ENCODE data around the gene SELP. TPM values are rescaled to one million over a fixed set of nuclear protein-coding genes. Genes with fewer than 3 reads are reported as not detected.
"Not testable (repeated sequence)": the region's sequence is repeated elsewhere in the genome, so short reads cannot be mapped to it uniquely, and the experiment has no call there.

SELP gene
- total RNA-seq, 2 donors from 2014 or later: not detected

DNA sequence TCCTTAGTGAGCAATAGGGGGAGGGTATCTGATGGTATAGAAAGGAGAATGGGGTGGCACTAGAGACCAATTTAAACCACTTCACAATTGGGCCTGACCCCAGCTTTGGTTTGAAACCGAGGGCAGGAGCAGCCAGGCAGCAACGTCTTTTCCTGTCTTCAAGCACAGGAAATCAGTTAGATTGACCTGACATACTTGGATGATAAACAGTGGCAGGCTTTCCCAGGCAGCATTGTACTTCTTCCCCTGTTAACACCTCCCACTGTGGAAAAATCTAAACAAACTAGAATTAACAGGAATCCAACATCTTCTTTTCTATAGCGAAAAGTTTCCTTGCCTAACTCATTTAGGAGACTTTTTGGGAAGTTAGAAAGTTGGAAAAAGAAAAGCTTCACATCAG, 40.9 kb upstream of the SELP start:
- WGBS, 2 experiments (ENCODE audit: insufficient coverage in 1 of 2, insufficient read length in 1 of 2): 74 to 76% methylated on average over 2 to 3 of the region's 3 CpGs
- no peak overlapping the region for H3K9ac ChIP-seq (ENCODE audit: extremely low read depth, low read length, poor library complexity, severe bottlenecking)
- no peak for DNase-seq
- Mint-ChIP-seq H3K4me1 (peaks cover 9% of the 10 kb centered on the region), H3K9me3 (peaks cover 14% of the 10 kb centered on the region), H3K4me3 (no peak overlapping the region), H3K36me3 (ENCODE audit: low read depth) (no peaks in the 10 kb centered on the region), H3K27me3 (ENCODE audit: insufficient read depth) (no peaks in the 10 kb centered on the region), H3K27ac (no peak overlapping the region)
- H3K9me3 ChIP-seq (ENCODE audit: control insufficient read depth, low read length): peaks cover 8% of the 10 kb centered on the region
- no peak overlapping the region for H3K4me3 ChIP-seq (ENCODE audit: low read length)
- no peaks in the 10 kb centered on the region for H3K36me3 ChIP-seq (ENCODE audit: control insufficient read depth, insufficient read depth, low read length)
- H3K27me3 ChIP-seq (ENCODE audit: control insufficient read depth, insufficient read depth, low read length, poor library complexity, severe bottlenecking): no peaks in the 10 kb centered on the region
- H3K27ac ChIP-seq (ENCODE audit: low read depth, low read length): no peak overlapping the region
- TF ChIP-seq, protein P1, sequence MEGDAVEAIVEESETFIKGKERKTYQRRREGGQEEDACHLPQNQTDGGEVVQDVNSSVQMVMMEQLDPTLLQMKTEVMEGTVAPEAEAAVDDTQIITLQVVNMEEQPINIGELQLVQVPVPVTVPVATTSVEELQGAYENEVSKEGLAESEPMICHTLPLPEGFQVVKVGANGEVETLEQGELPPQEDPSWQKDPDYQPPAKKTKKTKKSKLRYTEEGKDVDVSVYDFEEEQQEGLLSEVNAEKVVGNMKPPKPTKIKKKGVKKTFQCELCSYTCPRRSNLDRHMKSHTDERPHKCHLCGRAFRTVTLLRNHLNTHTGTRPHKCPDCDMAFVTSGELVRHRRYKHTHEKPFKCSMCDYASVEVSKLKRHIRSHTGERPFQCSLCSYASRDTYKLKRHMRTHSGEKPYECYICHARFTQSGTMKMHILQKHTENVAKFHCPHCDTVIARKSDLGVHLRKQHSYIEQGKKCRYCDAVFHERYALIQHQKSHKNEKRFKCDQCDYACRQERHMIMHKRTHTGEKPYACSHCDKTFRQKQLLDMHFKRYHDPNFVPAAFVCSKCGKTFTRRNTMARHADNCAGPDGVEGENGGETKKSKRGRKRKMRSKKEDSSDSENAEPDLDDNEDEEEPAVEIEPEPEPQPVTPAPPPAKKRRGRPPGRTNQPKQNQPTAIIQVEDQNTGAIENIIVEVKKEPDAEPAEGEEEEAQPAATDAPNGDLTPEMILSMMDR (conservative IDR thresholded peaks at IDR 0.05): no peak
- no peaks in the 10 kb centered on the region for H3K4me1 ChIP-seq (ENCODE audit: control insufficient read depth, insufficient read depth, low read length)

DNA sequence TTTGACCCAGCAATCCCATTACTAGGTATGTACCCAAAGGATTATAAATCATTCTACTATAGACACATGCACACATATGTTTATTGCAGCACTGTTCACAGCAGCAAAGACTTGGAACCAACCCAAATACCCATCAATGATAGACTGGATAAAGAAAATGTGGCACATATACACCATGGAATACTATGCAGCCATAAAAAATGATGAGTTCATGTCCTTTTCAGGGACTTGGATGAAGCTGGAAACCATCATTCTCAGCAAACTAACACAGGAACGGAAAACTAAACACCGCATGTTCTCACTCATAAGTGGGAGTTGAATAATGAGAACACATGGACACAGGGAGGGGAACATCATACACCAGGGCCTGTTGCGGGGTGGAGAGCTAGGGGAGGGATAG, 40.3 kb upstream of the SELP start:
- not testable (repeated sequence) for H3K4me1 Mint-ChIP-seq; H3K27me3 ChIP-seq (ENCODE audit: control insufficient read depth, insufficient read depth, low read length, poor library complexity, severe bottlenecking); H3K9ac ChIP-seq (ENCODE audit: extremely low read depth, low read length, poor library complexity, severe bottlenecking); H3K27ac Mint-ChIP-seq; H3K27ac ChIP-seq (ENCODE audit: low read depth, low read length); H3K4me3 Mint-ChIP-seq; H3K27me3 Mint-ChIP-seq (ENCODE audit: insufficient read depth); H3K4me3 ChIP-seq (ENCODE audit: low read length); H3K36me3 Mint-ChIP-seq (ENCODE audit: low read depth); H3K36me3 ChIP-seq (ENCODE audit: control insufficient read depth, insufficient read depth, low read length); H3K9me3 ChIP-seq (ENCODE audit: control insufficient read depth, low read length); DNase-seq; H3K4me1 ChIP-seq (ENCODE audit: control insufficient read depth, insufficient read depth, low read length)
- WGBS, 2 experiments (ENCODE audit: insufficient coverage in 1 of 2, insufficient read length in 1 of 2): 100% methylated on average over 1 of the region's 3 CpGs; no CpG with 5 or more reads in 1 of the 2 experiments
- H3K9me3 Mint-ChIP-seq: peaks cover 14% of the 10 kb centered on the region

DNA sequence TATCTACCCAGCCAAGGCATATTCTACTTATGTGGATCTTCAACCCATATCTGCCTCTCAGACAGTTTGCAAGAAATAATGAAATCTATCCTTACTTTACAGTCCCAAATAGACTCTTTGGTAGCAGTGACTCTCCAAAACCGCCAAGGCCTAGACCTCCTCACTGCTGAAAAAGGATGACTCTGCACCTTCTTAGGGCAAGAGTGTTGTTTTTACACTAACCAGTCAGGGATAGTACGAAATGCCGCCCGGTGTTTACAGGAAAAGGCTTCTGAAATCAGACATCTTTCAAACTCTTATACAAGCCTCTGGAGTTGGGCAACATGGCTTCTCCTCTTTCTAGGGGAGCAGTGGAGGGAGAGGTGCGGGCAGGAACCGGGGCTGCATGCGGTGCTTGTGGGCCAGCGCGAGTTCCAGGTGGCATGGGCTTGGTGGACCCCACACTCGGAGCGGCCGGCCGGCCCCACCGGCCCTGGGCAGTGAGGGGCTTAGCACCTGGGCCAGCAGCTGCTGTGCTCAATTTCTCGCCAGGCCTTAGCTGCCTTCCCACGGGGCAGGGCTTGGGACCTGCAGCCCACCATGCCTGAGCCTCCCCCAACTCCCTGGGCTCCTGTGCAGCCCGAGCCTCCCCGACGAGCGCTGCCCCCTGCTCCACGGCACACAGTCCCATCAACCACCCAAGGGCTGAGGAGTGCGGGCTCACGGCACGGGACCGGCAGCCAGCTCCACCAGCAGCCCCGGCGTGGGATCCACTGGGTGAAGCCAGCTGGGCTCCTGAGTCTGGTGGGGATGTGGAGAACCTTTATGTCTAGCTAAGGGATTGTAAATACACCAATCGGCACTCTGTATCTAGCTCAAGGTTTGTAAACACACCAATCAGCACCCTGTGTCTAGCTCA, 38.0 kb upstream of the SELP start:
- not testable (repeated sequence) for H3K4me1 Mint-ChIP-seq; H3K27me3 Mint-ChIP-seq (ENCODE audit: insufficient read depth); H3K27ac Mint-ChIP-seq; H3K27me3 ChIP-seq (ENCODE audit: control insufficient read depth, insufficient read depth, low read length, poor library complexity, severe bottlenecking); H3K27ac ChIP-seq (ENCODE audit: low read depth, low read length); H3K4me1 ChIP-seq (ENCODE audit: control insufficient read depth, insufficient read depth, low read length); H3K36me3 ChIP-seq (ENCODE audit: control insufficient read depth, insufficient read depth, low read length); H3K9ac ChIP-seq (ENCODE audit: extremely low read depth, low read length, poor library complexity, severe bottlenecking); H3K36me3 Mint-ChIP-seq (ENCODE audit: low read depth); H3K4me3 ChIP-seq (ENCODE audit: low read length); H3K9me3 ChIP-seq (ENCODE audit: control insufficient read depth, low read length); DNase-seq; H3K4me3 Mint-ChIP-seq
- H3K9me3 Mint-ChIP-seq: peaks cover 11% of the 10 kb centered on the region
- 86 to 88% methylated on average over 4 to 24 of the region's 28 CpGs for WGBS, 2 experiments (ENCODE audit: insufficient coverage in 1 of 2, insufficient read length in 1 of 2)

DNA sequence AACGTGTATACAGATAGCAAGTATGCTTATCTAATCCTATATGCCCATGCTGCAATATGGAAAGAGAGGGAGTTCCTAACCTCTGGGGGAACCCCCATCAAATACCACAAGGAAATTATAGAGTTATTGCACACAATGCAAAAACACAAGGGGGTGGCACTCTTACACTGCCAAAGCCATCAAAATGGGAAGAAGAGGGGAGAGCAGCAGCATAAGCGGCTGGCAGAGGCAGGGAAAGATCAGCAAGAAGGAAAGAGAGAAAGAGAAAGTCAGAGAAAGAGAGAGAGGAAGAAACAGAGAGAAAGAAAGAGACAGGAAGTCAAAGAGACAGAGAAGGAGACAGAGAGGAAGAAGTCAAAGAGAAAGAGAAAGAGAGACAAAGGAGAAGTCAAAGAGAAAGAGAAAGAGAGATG, 37.3 kb upstream of the SELP start:
- not testable (repeated sequence) for H3K9me3 ChIP-seq (ENCODE audit: control insufficient read depth, low read length); H3K27ac ChIP-seq (ENCODE audit: low read depth, low read length); H3K27me3 ChIP-seq (ENCODE audit: control insufficient read depth, insufficient read depth, low read length, poor library complexity, severe bottlenecking); H3K27me3 Mint-ChIP-seq (ENCODE audit: insufficient read depth); H3K4me3 ChIP-seq (ENCODE audit: low read length); H3K4me3 Mint-ChIP-seq; H3K9ac ChIP-seq (ENCODE audit: extremely low read depth, low read length, poor library complexity, severe bottlenecking); H3K4me1 ChIP-seq (ENCODE audit: control insufficient read depth, insufficient read depth, low read length); H3K36me3 Mint-ChIP-seq (ENCODE audit: low read depth); H3K4me1 Mint-ChIP-seq; H3K27ac Mint-ChIP-seq; H3K36me3 ChIP-seq (ENCODE audit: control insufficient read depth, insufficient read depth, low read length); DNase-seq
- 100% methylated on average over 1 of the region's 2 CpGs for WGBS, 2 experiments (ENCODE audit: insufficient coverage in 1 of 2, insufficient read length in 1 of 2)
- H3K9me3 Mint-ChIP-seq: peaks cover 11% of the 10 kb centered on the region

- not testable (repeated sequence) for H3K27me3 Mint-ChIP-seq (ENCODE audit: insufficient read depth); H3K9me3 ChIP-seq (ENCODE audit: control insufficient read depth, low read length); H3K27ac ChIP-seq (ENCODE audit: low read depth, low read length); H3K9ac ChIP-seq (ENCODE audit: extremely low read depth, low read length, poor library complexity, severe bottlenecking); H3K4me3 ChIP-seq (ENCODE audit: low read length); H3K4me3 Mint-ChIP-seq; H3K4me1 ChIP-seq (ENCODE audit: control insufficient read depth, insufficient read depth, low read length); H3K36me3 ChIP-seq (ENCODE audit: control insufficient read depth, insufficient read depth, low read length); H3K4me1 Mint-ChIP-seq; H3K27ac Mint-ChIP-seq; H3K36me3 Mint-ChIP-seq (ENCODE audit: low read depth); H3K27me3 ChIP-seq (ENCODE audit: control insufficient read depth, insufficient read depth, low read length, poor library complexity, severe bottlenecking)
- peaks cover 24% of the 10 kb centered on the region for H3K9me3 Mint-ChIP-seq
- WGBS, 2 experiments (ENCODE audit: insufficient coverage in 1 of 2, insufficient read length in 1 of 2): 80% methylated on average over 8 of the region's 8 CpGs; no CpG with 5 or more reads in 1 of the 2 experiments
- DNase-seq: peak; percentile 63
Measured at GRCh38 chr1:169662680-169663079, 32.8 kb upstream of the SELP start.

DNA sequence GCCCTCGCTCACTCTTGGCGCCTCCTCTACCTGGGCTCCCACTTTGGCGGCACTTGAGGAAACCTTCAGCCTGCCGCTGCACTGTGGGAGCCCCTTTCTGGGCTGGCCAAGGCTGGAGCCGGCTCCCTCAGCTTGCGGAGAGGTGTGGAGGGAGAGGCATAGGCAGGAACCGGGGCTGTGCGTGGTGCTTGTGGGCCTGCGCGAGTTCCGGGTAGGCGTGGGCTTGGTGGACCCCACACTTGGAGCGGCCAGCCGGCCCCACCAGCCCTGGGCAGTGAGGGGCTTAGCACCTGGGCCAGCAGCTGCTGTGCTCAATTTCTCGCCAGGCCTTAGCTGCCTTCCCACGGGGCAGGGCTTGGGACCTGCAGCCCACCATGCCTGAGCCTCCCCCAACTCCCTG, 31.1 kb upstream of the SELP start:
- H3K27me3 Mint-ChIP-seq (ENCODE audit: insufficient read depth); H3K36me3 Mint-ChIP-seq (ENCODE audit: low read depth); H3K4me1 Mint-ChIP-seq; H3K4me3 Mint-ChIP-seq; H3K4me1 ChIP-seq (ENCODE audit: control insufficient read depth, insufficient read depth, low read length); H3K27ac ChIP-seq (ENCODE audit: low read depth, low read length); H3K27me3 ChIP-seq (ENCODE audit: control insufficient read depth, insufficient read depth, low read length, poor library complexity, severe bottlenecking); H3K9me3 ChIP-seq (ENCODE audit: control insufficient read depth, low read length); DNase-seq; H3K4me3 ChIP-seq (ENCODE audit: low read length); H3K27ac Mint-ChIP-seq; H3K36me3 ChIP-seq (ENCODE audit: control insufficient read depth, insufficient read depth, low read length); H3K9ac ChIP-seq (ENCODE audit: extremely low read depth, low read length, poor library complexity, severe bottlenecking): not testable (repeated sequence)
- peaks cover 22% of the 10 kb centered on the region for H3K9me3 Mint-ChIP-seq
- WGBS, 2 experiments (ENCODE audit: insufficient coverage in 1 of 2, insufficient read length in 1 of 2): 90% methylated on average over 3 to 15 of the region's 16 CpGs

Data from endodermal cell (in vitro differentiated cells).